Fibroblast of the aortic adventitia (primary cell): ENCODE results near the gene OPA3. TPM values are rescaled to one million over a fixed set of nuclear protein-coding genes. Genes with fewer than 3 reads are reported as not detected.

ENCODE experiments used
- DNase-seq: peaks from one replicate; pipeline ENCODE4 v3.0.0-alpha.2; 2010; ENCODE audit warnings: low read depth
- H3K4me3 ChIP-seq: 2 replicates; pipeline ENCODE4 v1.5.1; 2011; ENCODE audit warnings: low read depth, mild to moderate bottlenecking, control low read depth, low read length, moderate library complexity
- total RNA-seq: library from RNA; depleted of rRNA; stranded (reverse); fragments of >200 nt; gene quantifications from 2 replicates; pipeline ENCODE4 v1.2.3, GENCODE V29; 2012; ENCODE audit warnings: low replicate concordance
- TF ChIP-seq, protein P1 (sequence below): IDR thresholded peaks from 2 replicates; pipeline ENCODE4 v1.5.1; 2011; ENCODE audit warnings: mild to moderate bottlenecking, low read length, control low read depth, inconsistent platforms; ENCODE audit not compliant: insufficient read depth

OPA3 gene
- total RNA-seq, 1 donor = 8.8 TPM

DNA sequence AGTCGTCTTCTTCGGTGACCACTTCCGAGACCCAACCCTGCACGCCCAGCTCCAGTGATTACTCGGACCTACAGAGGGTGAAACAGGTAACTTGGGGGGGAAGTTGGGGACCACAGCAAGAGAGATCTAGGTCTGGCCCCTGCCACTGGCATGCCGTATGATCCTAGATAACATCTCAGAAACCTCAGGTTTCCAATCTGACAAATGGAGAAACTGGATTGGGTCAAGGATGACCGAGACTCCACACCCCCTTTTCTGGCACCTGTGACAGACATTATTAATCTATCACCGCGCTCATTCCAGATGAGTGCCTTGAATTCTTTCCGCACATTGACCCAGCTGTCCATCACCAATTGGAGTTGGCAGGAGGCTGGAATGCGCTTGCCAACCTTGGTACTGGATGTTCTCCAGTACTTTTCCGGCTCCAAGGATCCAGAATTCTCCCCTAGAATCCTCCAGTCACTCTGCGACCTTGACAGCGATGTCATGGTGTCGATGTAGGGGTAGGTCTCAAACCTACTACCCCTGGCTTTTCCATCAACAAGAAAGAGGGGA, 60.0 kb downstream of the OPA3 start:
- TF ChIP-seq, protein P1, sequence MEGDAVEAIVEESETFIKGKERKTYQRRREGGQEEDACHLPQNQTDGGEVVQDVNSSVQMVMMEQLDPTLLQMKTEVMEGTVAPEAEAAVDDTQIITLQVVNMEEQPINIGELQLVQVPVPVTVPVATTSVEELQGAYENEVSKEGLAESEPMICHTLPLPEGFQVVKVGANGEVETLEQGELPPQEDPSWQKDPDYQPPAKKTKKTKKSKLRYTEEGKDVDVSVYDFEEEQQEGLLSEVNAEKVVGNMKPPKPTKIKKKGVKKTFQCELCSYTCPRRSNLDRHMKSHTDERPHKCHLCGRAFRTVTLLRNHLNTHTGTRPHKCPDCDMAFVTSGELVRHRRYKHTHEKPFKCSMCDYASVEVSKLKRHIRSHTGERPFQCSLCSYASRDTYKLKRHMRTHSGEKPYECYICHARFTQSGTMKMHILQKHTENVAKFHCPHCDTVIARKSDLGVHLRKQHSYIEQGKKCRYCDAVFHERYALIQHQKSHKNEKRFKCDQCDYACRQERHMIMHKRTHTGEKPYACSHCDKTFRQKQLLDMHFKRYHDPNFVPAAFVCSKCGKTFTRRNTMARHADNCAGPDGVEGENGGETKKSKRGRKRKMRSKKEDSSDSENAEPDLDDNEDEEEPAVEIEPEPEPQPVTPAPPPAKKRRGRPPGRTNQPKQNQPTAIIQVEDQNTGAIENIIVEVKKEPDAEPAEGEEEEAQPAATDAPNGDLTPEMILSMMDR = no peak

DNA sequence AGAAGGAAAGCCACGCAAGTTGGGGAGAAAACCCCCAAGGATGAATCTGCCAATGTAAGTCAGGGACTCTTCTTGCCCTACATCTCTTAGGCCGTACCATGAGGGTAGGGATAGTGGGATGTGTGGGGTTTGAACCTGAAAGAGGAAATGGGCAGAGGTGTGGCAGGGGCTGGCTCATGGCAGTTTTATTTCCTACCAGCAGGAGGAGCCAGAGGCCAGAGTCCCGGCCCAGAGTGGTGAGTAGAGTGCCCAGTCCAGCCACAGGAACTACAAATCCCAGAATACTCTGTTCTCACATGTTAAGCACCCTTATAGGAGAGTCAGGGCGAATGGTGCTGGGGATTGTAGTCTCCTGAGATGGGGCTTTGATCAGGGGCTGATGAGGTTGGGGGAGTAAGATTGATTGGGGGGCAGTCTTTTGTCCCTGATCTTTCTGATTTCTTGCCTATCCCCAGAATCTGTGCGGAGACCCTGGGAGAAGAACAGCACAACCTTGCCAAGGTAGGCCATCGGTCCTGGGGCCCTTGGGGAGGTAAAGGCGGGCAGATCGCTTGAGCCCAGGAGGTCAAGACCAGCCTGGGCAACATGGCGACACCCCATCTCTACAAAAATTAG, 60.9 kb downstream of the OPA3 start:
- DNase-seq = peak; percentile 90
- TF ChIP-seq, protein P1 = peak; percentile 93
- H3K4me3 ChIP-seq = no peak overlapping the region

More for the DNA sequence above, 60.0 kb downstream of the OPA3 start:
- H3K4me3 ChIP-seq = no peak overlapping the region
- no peak for DNase-seq

- TF ChIP-seq, protein P1 = no peak
- no peak for DNase-seq
- H3K4me3 ChIP-seq = no peak overlapping the region
Observed at GRCh38 chr19:45522010-45522941, 62.3 kb downstream of the OPA3 start.

- H3K4me3 ChIP-seq = no peak overlapping the region
- DNase-seq = no peak
- TF ChIP-seq, protein P1 = no peak
Observed at GRCh38 chr19:45518469-45518826, 66.2 kb downstream of the OPA3 start.

GRCh38 chr19:45517641-45518468, 66.7 kb downstream of the OPA3 start:
- TF ChIP-seq, protein P1 = no peak
- DNase-seq = no peak
- H3K4me3 ChIP-seq = no peak overlapping the region

- TF ChIP-seq, protein P1 = no peak
- no peak for DNase-seq
- H3K4me3 ChIP-seq = no peak overlapping the region
Observed at GRCh38 chr19:45517238-45517637, 67.4 kb downstream of the OPA3 start.
